ENCODE measurements around the gene LMBRD2.

Gene LMBRD2

GRCh38 chr5:36151434-36152323 is at the start of gene LMBRD2, which contains the start of gene SKP2:
TSS of gene LMBRD2 (minus strand) at chr5:36151887. CDS start at chr5:36143349, 8,538 bp downstream.
TSS of gene SKP2 (plus strand) at chr5:36152111. CDS start at chr5:36152263, 152 bp downstream.
- no peak for TF ChIP-seq CTCF (IDR thresholded peaks at IDR 0.05)

- no peak for TF ChIP-seq CTCF (IDR thresholded peaks at IDR 0.05)
Measured at GRCh38 chr5:36200513-36200912, 48.8 kb upstream of the LMBRD2 start.

DNA sequence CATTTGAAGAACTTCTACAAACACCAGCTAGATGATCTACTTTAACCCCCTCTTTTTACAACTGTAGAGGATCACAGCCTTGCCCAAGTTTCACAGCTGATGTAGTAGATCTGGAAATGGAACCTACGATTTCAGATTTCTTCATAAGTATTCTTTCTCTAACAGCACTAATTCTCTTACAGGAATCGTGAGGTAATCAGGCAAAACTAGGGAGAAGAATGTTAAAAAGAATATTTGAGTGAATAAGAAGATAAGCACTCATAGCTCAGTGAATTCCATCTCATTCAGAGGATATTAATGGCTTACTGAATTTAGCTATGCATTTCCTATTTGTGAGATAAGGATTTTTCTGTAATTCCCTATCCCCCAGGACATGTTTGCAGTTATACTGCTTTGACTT is 47.9 kb upstream of the LMBRD2 start:
- no peak for TF ChIP-seq CTCF (IDR thresholded peaks at IDR 0.05)

DNA sequence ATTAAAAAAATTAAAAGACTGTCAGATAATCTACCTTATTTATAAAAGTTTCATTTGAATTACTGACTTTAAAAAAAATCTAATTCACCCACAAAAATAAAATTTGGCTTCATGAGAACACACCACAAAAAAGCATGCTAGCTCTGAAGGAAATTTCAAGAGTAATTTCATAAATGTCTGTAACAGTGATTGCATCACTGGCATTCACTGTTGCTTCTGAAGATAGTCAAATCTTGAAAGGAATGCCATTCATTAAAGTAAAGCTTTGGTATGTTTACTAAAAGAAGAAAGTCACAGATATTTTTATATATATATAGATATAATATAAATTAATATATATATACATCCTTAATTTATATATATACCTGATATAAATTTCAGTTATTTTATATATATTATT is 46.6 kb upstream of the LMBRD2 start:
- TF ChIP-seq CTCF (IDR thresholded peaks at IDR 0.05), result no peak

- no peak for TF ChIP-seq CTCF (IDR thresholded peaks at IDR 0.05)
Measured at GRCh38 chr5:36193746-36194145, 42.1 kb upstream of the LMBRD2 start.

DNA sequence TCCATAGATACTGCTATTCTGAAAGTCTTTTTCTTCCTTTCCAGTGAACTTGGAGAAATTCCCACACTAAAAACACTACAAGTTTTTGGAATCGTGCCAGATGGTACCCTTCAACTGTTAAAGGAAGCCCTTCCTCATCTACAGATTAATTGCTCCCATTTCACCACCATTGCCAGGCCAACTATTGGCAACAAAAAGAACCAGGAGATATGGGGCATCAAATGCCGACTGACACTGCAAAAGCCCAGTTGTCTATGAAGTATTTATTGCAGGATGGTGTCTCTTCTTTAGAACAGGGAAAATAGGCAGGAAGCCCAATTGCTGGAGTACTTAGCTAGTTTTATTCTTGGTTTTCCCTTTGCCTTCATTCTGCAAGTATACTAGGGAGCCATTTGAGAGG is 30.1 kb upstream of the LMBRD2 start:
- no peak for TF ChIP-seq CTCF (IDR thresholded peaks at IDR 0.05)

- TF ChIP-seq CTCF (IDR thresholded peaks at IDR 0.05), result no peak
Measured at GRCh38 chr5:36180556-36181350, 29.1 kb upstream of the LMBRD2 start.
